HepG2 (cell line): ENCODE data around the gene SLC19A1. TPM values are rescaled to one million over a fixed set of nuclear protein-coding genes. Genes with fewer than 3 reads are reported as not detected.

Experiments
- CCAR2 ChIP-seq: fragments of 200-400 bp; formaldehyde crosslinking; optimal IDR thresholded peaks from 2 replicates; pipeline ENCODE3; 2018; ENCODE audit warnings: low read depth, mild to moderate bottlenecking, low read length, moderate library complexity
- ELK4 ChIP-seq: sonication (generic); formaldehyde crosslinking; IDR thresholded peaks from 2 replicates; pipeline ENCODE4 v1.9.0; 2021; ENCODE audit warnings: missing genetic modification reagents, borderline replicate concordance
- HDAC6 ChIP-seq: fragments of 200-600 bp; sonication (generic); IDR thresholded peaks from 2 replicates; pipeline ENCODE4 v1.7.0; 2017; ENCODE audit warnings: mild to moderate bottlenecking, antibody characterized with exemption, low read length, low read depth
- HHEX ChIP-seq: IDR thresholded peaks from 2 replicates; pipeline ENCODE4 v1.6.1; 2016; ENCODE audit warnings: control low read depth
- HNF4A ChIP-seq: sonication (generic); formaldehyde crosslinking; IDR thresholded peaks from 2 replicates; pipeline ENCODE4 v1.4.0; 2020; ENCODE audit warnings: missing genetic modification reagents
- MAF1 ChIP-seq: sonication (generic); formaldehyde crosslinking; IDR thresholded peaks from 2 replicates; pipeline ENCODE4 v1.5.0; 2020; ENCODE audit warnings: missing genetic modification reagents, borderline replicate concordance
- MATR3 ChIP-seq: sonication (generic); formaldehyde crosslinking; IDR thresholded peaks from 2 replicates; pipeline ENCODE4 v1.4.0; 2020; ENCODE audit warnings: missing genetic modification reagents
- MXD3 ChIP-seq: IDR thresholded peaks from 2 replicates; pipeline ENCODE4 v1.6.1; 2016; ENCODE audit warnings: mild to moderate bottlenecking, missing biosample characterization, missing genetic modification reagents
- NBN ChIP-seq: fragments of 450-650 bp; conservative IDR thresholded peaks from 2 replicates; pipeline ENCODE4 v1.6.1; 2017
- ONECUT2 ChIP-seq: sonication (generic); formaldehyde crosslinking; IDR thresholded peaks from 2 replicates; pipeline ENCODE4 v1.4.0; 2020; ENCODE audit warnings: missing genetic modification reagents
- PHF21A ChIP-seq: sonication (generic); formaldehyde crosslinking; IDR thresholded peaks from 2 replicates; pipeline ENCODE4 v1.5.0; 2020; ENCODE audit warnings: mild to moderate bottlenecking, missing genetic modification reagents
- SMYD3 ChIP-seq: sonication (generic); formaldehyde crosslinking; IDR thresholded peaks from 2 replicates; pipeline ENCODE4 v1.8.1; 2023; ENCODE audit warnings: mild to moderate bottlenecking, missing genetic modification reagents
- SP5 ChIP-seq: IDR thresholded peaks from 2 replicates; pipeline ENCODE4 v1.6.1; 2016; ENCODE audit warnings: low read depth, borderline replicate concordance
- SPEN ChIP-seq: sonication (generic); formaldehyde crosslinking; IDR thresholded peaks from 2 replicates; pipeline ENCODE4 v1.5.1; 2020; ENCODE audit warnings: low read depth, mild to moderate bottlenecking, missing genetic modification reagents
- XBP1 ChIP-seq: sonication (generic); formaldehyde crosslinking; IDR thresholded peaks from 2 replicates; pipeline ENCODE4 v1.5.0; 2020; ENCODE audit warnings: missing genetic modification reagents
- ZFP37 ChIP-seq: sonication (generic); formaldehyde crosslinking; IDR thresholded peaks from 2 replicates; pipeline ENCODE4 v1.4.0; 2020; ENCODE audit warnings: missing genetic modification reagents, borderline replicate concordance
- ZNF124 ChIP-seq: sonication (generic); formaldehyde crosslinking; IDR thresholded peaks from 2 replicates; pipeline ENCODE4 v1.4.0; 2020; ENCODE audit warnings: missing genetic modification reagents
- ZNF674 ChIP-seq: sonication (generic); formaldehyde crosslinking; IDR thresholded peaks from 2 replicates; pipeline ENCODE4 v1.5.0; 2020; ENCODE audit warnings: low read depth, mild to moderate bottlenecking, missing genetic modification reagents
- ZNF687 ChIP-seq: sonication (generic); formaldehyde crosslinking; IDR thresholded peaks from 2 replicates; pipeline ENCODE4 v1.5.1; 2020; ENCODE audit warnings: mild to moderate bottlenecking, missing genetic modification reagents, moderate library complexity
- ZNF773 ChIP-seq: sonication (generic); formaldehyde crosslinking; IDR thresholded peaks from 2 replicates; pipeline ENCODE4 v1.4.0; 2020; ENCODE audit warnings: missing genetic modification reagents, borderline replicate concordance
- polyA plus RNA-seq, 8 experiments: library from polyadenylated mRNA; depleted of rRNA in 3 of 8; stranded (reverse) in 7 of 8; unstranded in 1 of 8; fragments of >200 nt; fragmentation: Illumina TruSeq in 4 of 8; extraction: Trizol in 4 of 8; gene quantifications; 2 replicates each; pipeline versions ENCODE4 v1.2.1 to v1.2.3, GENCODE V29; 2011 to 2016; ENCODE audit warnings: low read depth in 4 of 8, missing spikeins in 1 of 8, mixed read lengths in 1 of 8; ENCODE audit not compliant: insufficient read depth in 1 of 8
- total RNA-seq, 5 experiments: library from RNA; depleted of rRNA; stranded (reverse); fragments of >200 nt; fragmentation: Illumina TruSeq; extraction: Trizol; gene quantifications; 2 replicates each; pipeline ENCODE4 v1.2.3, GENCODE V29; 2016; ENCODE audit warnings: low read depth in 1 of 5
- TF ChIP-seq, protein P1 (sequence below): sonication (generic); formaldehyde crosslinking; IDR thresholded peaks from 2 replicates; pipeline ENCODE4 v1.4.0; 2020; ENCODE audit warnings: missing genetic modification reagents
- TF ChIP-seq, protein P2 (sequence below): sonication (generic); formaldehyde crosslinking; IDR thresholded peaks from 2 replicates; pipeline ENCODE4 v1.8.1; 2023; ENCODE audit warnings: mild to moderate bottlenecking, moderate library complexity, missing genetic modification reagents

Gene SLC19A1
- total and polyA plus RNA-seq, 2 of the 13 experiments (the other 11 are each of a cell fraction or from before 2014, with no cell fraction given): 21.8 to 23.0 TPM

GRCh38 chr21:45541221-45542039 is 810 bp downstream of the SLC19A1 start (continued):
- TF ChIP-seq ZNF674 (CRISPR knock-in tag) (no peak), NBN (no peak), HHEX (no peak), MATR3 (CRISPR knock-in tag) (no peak; the same call in 1 of the 2 replicates), HDAC6 (no peak), ONECUT2 (no peak), ZNF124 (CRISPR knock-in tag) (no peak), ELK4 (no peak), ZNF773 (CRISPR knock-in tag) (no peak), ZNF687 (peak; percentile 94), SMYD3 (CRISPR knock-in tag) (no peak), XBP1 (CRISPR knock-in tag) (no peak), HNF4A (CRISPR knock-in tag) (no peak), MXD3 (peak; percentile 74; the same call in 1 of the 2 replicates), CCAR2 (no peak), PHF21A (CRISPR knock-in tag) (no peak), SPEN (CRISPR knock-in tag) (no peak), ZFP37 (CRISPR knock-in tag) (no peak), MAF1 (CRISPR knock-in tag) (no peak), SP5 (CRISPR knock-in tag) (peak; percentile 44; the same call in 1 of the 2 replicates)
- TF ChIP-seq, protein P1, sequence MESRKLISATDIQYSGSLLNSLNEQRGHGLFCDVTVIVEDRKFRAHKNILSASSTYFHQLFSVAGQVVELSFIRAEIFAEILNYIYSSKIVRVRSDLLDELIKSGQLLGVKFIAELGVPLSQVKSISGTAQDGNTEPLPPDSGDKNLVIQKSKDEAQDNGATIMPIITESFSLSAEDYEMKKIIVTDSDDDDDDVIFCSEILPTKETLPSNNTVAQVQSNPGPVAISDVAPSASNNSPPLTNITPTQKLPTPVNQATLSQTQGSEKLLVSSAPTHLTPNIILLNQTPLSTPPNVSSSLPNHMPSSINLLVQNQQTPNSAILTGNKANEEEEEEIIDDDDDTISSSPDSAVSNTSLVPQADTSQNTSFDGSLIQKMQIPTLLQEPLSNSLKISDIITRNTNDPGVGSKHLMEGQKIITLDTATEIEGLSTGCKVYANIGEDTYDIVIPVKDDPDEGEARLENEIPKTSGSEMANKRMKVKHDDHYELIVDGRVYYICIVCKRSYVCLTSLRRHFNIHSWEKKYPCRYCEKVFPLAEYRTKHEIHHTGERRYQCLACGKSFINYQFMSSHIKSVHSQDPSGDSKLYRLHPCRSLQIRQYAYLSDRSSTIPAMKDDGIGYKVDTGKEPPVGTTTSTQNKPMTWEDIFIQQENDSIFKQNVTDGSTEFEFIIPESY (CRISPR knock-in tag): 0 out of 2 replicates have a peak, but pooled peaks have one; percentile 23
- TF ChIP-seq, protein P2, sequence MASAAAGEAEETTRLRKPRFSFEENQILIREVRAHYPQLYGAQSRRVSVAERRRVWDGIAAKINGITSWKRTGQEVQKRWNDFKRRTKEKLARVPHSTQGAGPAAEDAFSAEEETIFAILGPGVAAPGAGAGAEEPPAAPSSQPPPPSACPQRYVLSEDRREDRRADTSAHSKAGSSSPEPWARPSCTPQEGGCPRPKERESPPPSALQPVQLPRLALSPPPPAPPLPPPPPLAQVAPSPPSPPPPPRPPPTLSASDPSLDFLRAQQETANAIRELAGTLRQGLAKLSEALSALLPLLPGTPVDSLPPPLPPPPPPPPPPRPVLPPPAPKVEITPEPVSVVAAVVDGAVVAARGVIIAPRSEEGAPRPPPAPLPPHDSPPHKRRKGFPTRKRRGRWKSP (CRISPR knock-in tag): no peak
